Measurements from ENCODE around the gene MORN1. TPM values are rescaled to one million over a fixed set of nuclear protein-coding genes. Genes with fewer than 3 reads are reported as not detected.

The MORN1 gene
- total and polyA plus RNA-seq, 2 of the 4 experiments (the other 2 are of a cell fraction): 3.0 to 4.2 TPM

- Histone ChIP-seq H3K56ac (ENCODE audit: extremely low read depth, insufficient read depth, low read length) (no peak overlapping the region), H3K4me3 (ENCODE audit: insufficient read depth, low read depth, low read length) (no peak overlapping the region), H3K14ac (replicated peaks; ENCODE audit: low read depth, low read length) (no peak overlapping the region), H3K36me3 (ENCODE audit: control insufficient read depth, insufficient read depth, low read length) (no peaks in the 10 kb centered on the region), H4K5ac (ENCODE audit: low read depth, low read length) (no peak overlapping the region), H2BK5ac (ENCODE audit: low read depth, low read length, poor library complexity, severe bottlenecking) (no peak overlapping the region), H3K27me3 (ENCODE audit: control insufficient read depth, insufficient read depth, low read length) (peaks cover 6% of the 10 kb centered on the region; the same call in 1 of the 2 replicates), H2AFZ (replicated peaks; ENCODE audit: low read length, poor library complexity) (no peak overlapping the region), H3K4me1 (ENCODE audit: control insufficient read depth, insufficient read depth, low read length) (peaks cover 23% of the 10 kb centered on the region), H3K9ac (ENCODE audit: low read depth, low read length) (no peak overlapping the region), H3K9me1 (ENCODE audit: insufficient read depth, low read length) (no peaks in the 10 kb centered on the region), H3K9me3 (ENCODE audit: control insufficient read depth, insufficient read depth, low read length) (peaks cover 3% of the 10 kb centered on the region; the same call in 1 of the 2 replicates), H3K4me2 (ENCODE audit: low read depth, low read length) (no peak overlapping the region), H3K4ac (ENCODE audit: low read depth, low read length) (no peak overlapping the region), H2BK15ac (ENCODE audit: low read depth, low read length) (no peak overlapping the region), H3K27ac (ENCODE audit: insufficient read depth, low read length) (no peak overlapping the region), H2BK120ac (ENCODE audit: low read depth, low read length) (no peak overlapping the region), H4K8ac (ENCODE audit: low read depth in 2 of 2, low read length in 2 of 2) (no peak overlapping the region), H3K18ac (ENCODE audit: low read depth, low read length) (no peak overlapping the region), H4K91ac (ENCODE audit: insufficient read depth, low read depth, low read length) (no peak overlapping the region), H2AK5ac (ENCODE audit: low read depth, low read length) (no peak overlapping the region), H3K23ac (ENCODE audit: low read depth, low read length) (no peak overlapping the region), H2AK9ac (replicated peaks; ENCODE audit: low read depth, low read length, poor library complexity) (no peak overlapping the region), H3K79me1 (ENCODE audit: low read depth in 1 of 2, low read length in 2 of 2) (peaks cover 0 to 8% of the 10 kb centered on the region in 2 experiments; a peak in 1 of 4 replicates), H2BK20ac (ENCODE audit: low read depth, low read length) (no peak overlapping the region), H4K20me1 (ENCODE audit: insufficient read depth, low read length) (no peaks in the 10 kb centered on the region)
- in situ Hi-C loops (cut with MboI; ENCODE audit: low sequenced_read_pairs): no loop called here
- ATAC-seq (ENCODE audit: low read depth): no peak
- 66% methylated on average over 3 of the region's 15 CpGs; no CpG with 5 or more reads in 1 of the 2 experiments for WGBS, 2 experiments (ENCODE audit: extremely low coverage in 2 of 2, insufficient read length in 1 of 2)
- dilution Hi-C loops (cut with HindIII; ENCODE audit: low sequenced_read_pairs, unreplicated experiment): no loop called here
- BruUV-seq (replicated peaks): no TSS peak
- ChIA-PET CTCF (no interaction called here), POLR2A (ENCODE audit: unreplicated experiment) (no interaction called here)
- TF ChIP-seq CHD1 (IDR thresholded peaks at IDR 0.05; ENCODE audit: low read depth, low read length) (no peak), POLR2A (IDR thresholded peaks at IDR 0.05; ENCODE audit: low read depth, low read length) (no peak), USF2 (IDR thresholded peaks at IDR 0.05; ENCODE audit: low read depth, low read length) (no peak), FOS (IDR thresholded peaks at IDR 0.05; ENCODE audit: low read depth, low read length) (no peak), MXI1 (IDR thresholded peaks at IDR 0.05; ENCODE audit: borderline replicate concordance, low read depth, low read length) (no peak), BHLHE40 (IDR thresholded peaks at IDR 0.05; ENCODE audit: low read depth, low read length) (no peak), CTCF (conservative IDR thresholded peaks at IDR 0.05; ENCODE audit: low read depth, low read length) (no peak), RFX5 (IDR thresholded peaks at IDR 0.05; ENCODE audit: low read depth, low read length) (no peak), MAFK (IDR thresholded peaks at IDR 0.05; ENCODE audit: low read depth, low read length) (no peak), CEBPB (IDR thresholded peaks at IDR 0.05; ENCODE audit: low read depth, low read length) (no peak)
- no peak for DNase-seq
- intact Hi-C loops (cut with micrococcal nuclease): no loop called here
Observed at GRCh38 chr1:2320006-2320405, 71.3 kb downstream of the MORN1 start.

Measured in IMR-90 (cell line).